Motor neuron (in vitro differentiated cells): ENCODE results near the gene CLBA1. TPM values are rescaled to one million over a fixed set of nuclear protein-coding genes. Genes with fewer than 3 reads are reported as not detected.

Experiments
- ATAC-seq, 8 experiments: fragments of 200-7000 bp; cut with Tn5 transposase; replicated peaks in 6 of 8; 2 replicates each; pipeline ENCODE4 v1.8.0; 2021; ENCODE audit warnings: mild to moderate bottlenecking in 8 of 8, moderate library complexity in 8 of 8
- H3K27ac ChIP-seq, 2 donors: fragments of 250-450 bp; sonication (Bioruptor Pico); 2 replicates each; pipeline ENCODE4 v1.9.0; 2021; ENCODE audit warnings: antibody characterized with exemption in 2 of 2, mild to moderate bottlenecking in 2 of 2, moderate library complexity in 1 of 2
- H3K4me1 ChIP-seq, 2 donors: fragments of 250-450 bp; sonication (Bioruptor Pico); replicated peaks in 1 of 2; 2 replicates each; pipeline ENCODE4 v1.6.1; 2021; ENCODE audit warnings: antibody characterized with exemption in 2 of 2, mild to moderate bottlenecking in 2 of 2, moderate library complexity in 1 of 2
- H3K4me3 ChIP-seq, 5 donors: fragments of 250-450 bp; sonication (Bioruptor Pico); 2 replicates each; pipeline ENCODE4 v1.9.0; 2021; ENCODE audit warnings: antibody characterized with exemption in 5 of 5, mild to moderate bottlenecking in 5 of 5, moderate library complexity in 4 of 5
- WGBS, 10 experiments: fragments of 450-650 bp; shearing (Covaris generic); methylation state at CpG; one replicate each; pipeline ENCODE4 v1.0.0; 2022; 5-methylcytosine and 5-hydroxymethylcytosine counted together
- in situ Hi-C, 9 experiments: fragments of 400-800 bp; cut with MboI; loops; one replicate each; pipeline ENCODE4 v1.15.0; 2021; ENCODE audit warnings: low sequenced_read_pairs in 9 of 9, low pct_unique_long_range_greater_than_20kb in 2 of 9; ENCODE audit not compliant: unreplicated experiment in 9 of 9
- total RNA-seq, 8 experiments: library from RNA; unstranded; fragments of 300-600 nt; gene quantifications; 2 replicates each; pipeline versions ENCODE4 v1.2.3 to v1.2.4, GENCODE V29; 2022

The CLBA1 gene
- 10 to 100 TPM; 10.0 to 22.2 (median 11.9) TPM for total RNA-seq

DNA sequence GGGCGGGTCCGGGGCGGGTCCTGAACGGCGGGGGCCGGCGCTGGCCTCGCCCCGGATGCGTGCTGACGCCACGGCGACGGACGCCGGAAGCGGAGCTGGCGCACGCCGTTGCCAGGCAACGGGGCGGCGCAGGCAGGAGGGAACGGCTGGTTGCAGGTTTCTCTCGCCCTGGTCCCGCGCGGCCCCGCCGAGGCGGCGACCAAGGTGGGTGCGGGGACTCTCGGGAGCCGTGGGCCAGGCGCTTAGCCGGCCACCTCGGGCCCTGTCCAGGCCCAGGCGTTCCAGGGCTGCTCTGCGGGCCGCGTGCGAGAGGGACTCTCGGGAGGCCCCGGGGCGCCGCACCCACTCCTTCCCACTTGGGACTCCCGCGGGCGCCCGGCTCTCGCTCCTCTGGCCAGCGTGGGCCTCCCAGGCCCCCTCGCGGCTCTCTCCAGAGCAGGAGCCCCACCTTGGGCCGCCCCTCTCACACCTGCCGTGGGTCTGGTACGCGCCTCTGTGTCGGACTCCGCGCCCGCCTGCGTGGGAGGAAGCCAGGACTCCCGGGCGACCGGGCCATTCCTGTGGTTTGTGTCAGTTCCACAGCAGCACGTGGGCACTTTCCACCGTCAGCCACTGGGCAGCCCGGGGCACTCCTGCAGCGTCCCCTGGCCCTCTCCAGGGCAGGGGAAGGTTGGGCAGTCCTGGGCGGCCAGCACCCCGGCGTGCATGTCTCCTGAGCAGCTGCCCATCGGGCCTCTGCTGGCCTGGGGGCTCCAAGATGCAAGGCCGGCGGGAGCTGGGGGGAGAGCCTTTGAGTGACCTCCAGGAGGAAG, at the start of gene CLBA1:
CLBA1 (plus strand) TSS at position 114 of the 812 bp plus-strand sequence; CDS start at position 758, 644 bp downstream.
- in situ Hi-C loops: no loop called here
- ATAC-seq: peak; percentile 89 to 97 (median 93)
- 0 to 35% (median 3%) methylated on average over 1 to 4 of the region's 77 CpGs; no CpG with 5 or more reads in 4 of the 10 experiments for whole genome bisulfite sequencing, 10 experiments
- Histone ChIP-seq H3K4me3 (peak within 1 kb of the TSS; percentile 65 to 90 (median 79)), H3K27ac (peak within 1 kb of the TSS; percentile 64 to 73), H3K4me1 (peaks cover 14% of the 10 kb centered on the region in 2 donors)

DNA sequence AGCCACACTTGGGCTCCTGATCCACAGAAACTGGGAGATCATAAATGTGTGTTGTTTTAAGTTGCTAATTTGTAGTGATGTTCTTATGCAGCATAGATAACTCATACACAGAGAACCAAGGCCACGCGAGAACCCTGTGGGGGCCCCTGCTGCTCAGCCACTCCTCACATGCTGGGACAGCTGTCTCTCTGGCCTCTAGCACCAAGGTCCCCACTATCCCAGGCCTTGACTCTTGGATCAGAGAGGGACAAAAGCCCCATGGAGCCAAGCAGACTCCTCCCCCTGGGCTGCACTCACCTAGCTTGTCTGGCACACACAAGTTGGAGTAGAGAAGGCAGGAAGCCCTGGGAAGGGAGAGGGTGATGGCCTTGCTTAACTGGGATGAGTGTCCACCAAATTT, 49.6 kb upstream of the CLBA1 start:
- Histone ChIP-seq H3K27ac (no peak overlapping the region), H3K4me3 (no peak overlapping the region), H3K4me1 (peaks cover 3 to 5% of the 10 kb centered on the region in 2 donors)
- in situ Hi-C loops: no loop called here
- no peak for ATAC-seq
- WGBS, 10 experiments: 0 to 25% methylated on average over 1 to 2 of the region's 2 CpGs; no CpG with 5 or more reads in 8 of the 10 experiments

DNA sequence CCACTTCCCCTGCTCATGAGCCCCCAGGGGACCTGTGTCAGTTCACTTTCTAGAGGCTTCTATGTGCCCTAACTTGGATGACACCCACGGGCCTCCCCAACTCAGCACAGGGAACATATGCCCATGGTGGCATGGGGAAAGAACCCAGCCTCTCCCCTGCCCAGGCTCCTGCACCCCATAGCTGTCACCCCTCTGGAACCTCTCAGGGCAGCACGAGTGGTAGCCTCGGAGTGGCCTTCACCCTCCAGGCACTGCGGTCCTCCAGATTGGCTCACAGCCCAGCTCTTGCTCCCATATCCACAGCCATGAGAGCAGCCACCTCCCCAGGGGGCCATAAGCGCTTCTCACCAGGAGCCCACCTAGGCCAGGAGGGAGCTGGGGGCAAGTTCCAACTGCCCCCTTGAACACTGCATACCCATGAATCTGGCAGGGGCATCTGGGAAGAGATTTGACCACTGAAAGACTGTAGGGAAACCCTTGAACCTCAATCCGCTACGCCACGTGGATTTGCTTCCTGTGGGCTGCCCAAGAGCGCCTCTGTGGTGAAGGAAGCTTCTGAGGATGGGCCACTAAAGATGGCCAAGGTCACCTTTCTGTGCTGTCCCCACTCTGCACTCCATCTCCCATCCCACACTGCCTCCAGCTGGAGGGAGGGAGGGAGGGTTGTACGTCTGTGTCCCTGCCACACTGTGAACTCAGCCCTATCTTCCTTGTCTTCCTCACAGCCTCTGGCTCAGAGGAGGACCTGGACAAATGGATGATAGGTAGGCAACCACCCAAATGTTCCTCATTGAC, 49.0 kb upstream of the CLBA1 start:
- no peak overlapping the region for H3K4me3 ChIP-seq
- WGBS, 10 experiments: 63% methylated on average over 6 of the region's 10 CpGs; no CpG with 5 or more reads in 9 of the 10 experiments
- ATAC-seq: no peak
- H3K4me1 ChIP-seq: peaks cover 3 to 5% of the 10 kb centered on the region in 2 donors
- no peak overlapping the region for H3K27ac ChIP-seq
- in situ Hi-C loops: no loop called here

DNA sequence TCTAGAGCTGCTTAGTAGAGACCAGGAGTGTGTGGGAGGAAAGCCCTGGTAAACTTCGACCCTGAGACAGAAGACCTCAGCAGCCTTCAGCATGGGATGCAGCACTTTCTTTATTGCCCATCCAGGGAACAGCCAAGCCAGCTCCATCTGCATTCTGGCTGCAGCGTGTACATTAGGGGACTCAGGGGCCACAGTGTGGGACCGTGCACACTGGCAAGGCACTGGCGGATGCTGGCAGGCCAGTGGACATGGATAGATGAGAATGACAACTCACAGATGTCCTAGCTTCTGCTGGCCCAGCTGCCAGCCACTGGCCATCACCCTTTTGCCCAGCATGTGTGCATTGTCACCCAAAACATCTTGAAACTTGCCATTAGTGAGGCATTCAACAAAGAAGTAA, 48.4 kb upstream of the CLBA1 start:
- in situ Hi-C loops: no loop called here

DNA sequence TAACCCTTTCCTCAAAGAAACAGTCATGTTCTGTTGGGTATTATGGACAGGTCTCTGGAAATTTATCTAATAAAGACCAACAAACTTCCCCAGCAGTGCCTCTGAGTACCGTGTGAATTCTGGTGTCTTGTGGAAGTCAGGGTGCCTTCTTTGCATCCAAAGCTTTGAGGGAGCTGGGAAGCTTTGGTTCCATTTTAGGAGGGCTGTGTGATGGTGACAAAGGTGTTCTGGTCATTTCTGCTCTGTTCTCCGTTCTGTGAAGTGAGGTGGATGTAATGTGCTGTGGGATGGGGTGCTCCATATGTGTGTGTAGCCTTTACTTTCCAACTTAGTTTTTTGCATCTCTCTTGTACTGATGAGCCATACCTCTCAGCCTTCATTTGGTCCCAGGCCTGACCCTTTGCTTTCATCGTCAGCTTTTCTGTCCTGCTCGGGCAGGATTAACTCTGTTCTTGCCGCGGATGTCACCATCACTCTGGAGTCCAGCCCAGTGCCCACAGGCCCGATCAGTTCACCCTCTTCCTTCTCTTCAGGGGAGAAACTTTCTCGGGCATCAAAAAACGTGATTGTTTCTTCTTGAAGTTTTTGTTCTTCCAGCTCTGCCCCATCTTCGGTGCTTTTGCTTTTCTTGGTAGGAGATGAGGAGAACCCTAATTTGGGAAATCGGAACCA, 47.8 kb upstream of the CLBA1 start:
- no peak overlapping the region for H3K4me3 ChIP-seq
- WGBS, 10 experiments: 17 to 100% (median 59%) methylated on average over 1 to 11 of the region's 11 CpGs
- no peak overlapping the region for H3K27ac ChIP-seq
- in situ Hi-C loops: no loop called here
- no peak for ATAC-seq
- peaks cover 0 to 5% of the 10 kb centered on the region in 2 donors for H3K4me1 ChIP-seq

More for the DNA sequence above, 48.4 kb upstream of the CLBA1 start:
- no peak overlapping the region for H3K27ac ChIP-seq
- WGBS, 10 experiments: 72 to 92% (median 73%) methylated on average over 2 to 4 of the region's 4 CpGs; no CpG with 5 or more reads in 7 of the 10 experiments
- no peak overlapping the region for H3K4me3 ChIP-seq
- peaks cover 0 to 5% of the 10 kb centered on the region in 2 donors for H3K4me1 ChIP-seq
- ATAC-seq: no peak

DNA sequence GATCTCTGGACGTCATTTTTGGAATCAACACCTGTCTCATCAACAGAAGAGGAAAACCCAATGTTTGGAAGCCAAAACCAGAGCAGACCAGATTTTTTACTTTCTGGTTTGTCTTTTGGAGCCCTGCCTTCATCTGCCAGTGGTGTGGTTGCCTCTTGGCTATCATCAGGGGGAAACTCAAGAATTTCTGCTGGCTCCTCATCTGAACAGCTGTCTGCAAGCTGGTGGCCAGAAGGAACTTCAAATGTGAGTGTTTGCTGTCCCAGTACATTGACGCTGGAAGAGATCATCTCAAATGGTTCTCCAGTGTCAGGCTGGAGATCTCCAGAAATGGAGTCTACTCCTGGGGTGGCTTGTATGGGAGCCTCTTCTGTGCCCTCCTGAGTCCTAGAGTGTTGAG, 47.2 kb upstream of the CLBA1 start:
- Histone ChIP-seq H3K4me1 (peaks cover 0 to 5% of the 10 kb centered on the region in 2 donors), H3K4me3 (no peak overlapping the region), H3K27ac (no peak overlapping the region)
- ATAC-seq: no peak
- in situ Hi-C loops: no loop called here
- WGBS, 10 experiments: 0 to 72% (median 39%) methylated on average over 1 to 2 of the region's 2 CpGs; no CpG with 5 or more reads in 4 of the 10 experiments

DNA sequence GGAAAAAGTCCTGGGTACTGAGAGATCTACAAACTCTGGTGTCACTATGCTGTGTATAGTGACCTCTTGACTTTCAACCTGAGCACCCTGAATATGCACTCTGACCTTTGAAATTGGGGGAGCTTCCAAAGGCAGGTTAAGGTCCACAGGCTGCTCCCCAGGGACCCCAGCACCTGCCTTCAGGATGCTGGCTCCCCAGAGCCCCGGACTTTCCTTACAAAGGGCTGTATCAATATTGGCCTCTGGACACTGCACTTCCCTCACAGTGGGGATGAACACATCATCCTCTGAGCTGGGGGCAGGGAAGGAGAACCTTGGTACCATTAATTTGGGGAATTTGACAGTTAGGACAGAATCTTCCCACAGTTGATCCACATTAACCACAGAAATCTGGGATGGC, 46.6 kb upstream of the CLBA1 start:
- no peak for ATAC-seq
- H3K27ac ChIP-seq: no peak overlapping the region
- peaks cover 0 to 5% of the 10 kb centered on the region in 2 donors for H3K4me1 ChIP-seq
- 83 to 100% methylated on average over 1 of the region's 1 CpG; no CpG with 5 or more reads in 8 of the 10 experiments for WGBS, 10 experiments
- no peak overlapping the region for H3K4me3 ChIP-seq
- in situ Hi-C loops: no loop called here

DNA sequence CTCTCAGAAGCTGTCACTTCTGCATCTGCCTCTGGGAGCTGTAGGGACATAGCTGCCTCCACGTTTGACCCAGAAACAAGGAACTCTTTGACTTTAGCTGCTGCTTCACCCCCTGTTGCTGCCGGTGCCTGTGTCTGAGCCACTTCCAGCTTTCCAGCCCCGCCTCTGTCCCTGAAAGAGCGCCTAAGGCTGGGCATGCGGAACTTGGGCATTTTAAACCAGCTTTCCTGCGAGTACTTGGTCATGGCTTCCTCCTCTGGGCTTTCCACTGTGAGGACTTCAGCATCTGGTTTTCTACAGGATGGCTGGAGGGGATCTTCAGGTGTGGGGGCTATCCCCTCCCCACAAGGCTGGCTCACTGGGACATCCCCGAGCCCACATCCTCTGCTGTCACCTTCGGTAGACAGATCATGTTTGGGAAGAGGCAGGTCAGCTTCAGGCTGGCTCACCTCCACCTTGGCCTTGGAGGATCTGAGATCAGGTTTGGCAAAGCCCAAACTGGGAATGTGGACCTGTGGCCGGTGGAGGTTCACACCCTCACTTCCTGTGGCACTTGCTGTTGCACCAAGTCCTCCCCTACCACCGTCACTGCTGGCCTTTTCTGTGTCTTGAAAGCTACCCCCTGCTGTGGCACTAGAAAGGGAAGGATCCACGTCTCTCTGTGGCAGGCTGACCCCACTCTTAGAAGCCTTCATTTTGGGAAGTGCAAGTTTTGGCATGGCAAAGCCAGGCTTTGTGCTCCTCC, 45.8 kb upstream of the CLBA1 start:
- ATAC-seq: no peak
- Histone ChIP-seq H3K4me3 (no peak overlapping the region), H3K27ac (no peak overlapping the region), H3K4me1 (no peaks in the 10 kb centered on the region)
- in situ Hi-C loops: no loop called here
- WGBS, 10 experiments: 0 to 85% (median 25%) methylated on average over 1 to 4 of the region's 11 CpGs; no CpG with 5 or more reads in 3 of the 10 experiments

DNA sequence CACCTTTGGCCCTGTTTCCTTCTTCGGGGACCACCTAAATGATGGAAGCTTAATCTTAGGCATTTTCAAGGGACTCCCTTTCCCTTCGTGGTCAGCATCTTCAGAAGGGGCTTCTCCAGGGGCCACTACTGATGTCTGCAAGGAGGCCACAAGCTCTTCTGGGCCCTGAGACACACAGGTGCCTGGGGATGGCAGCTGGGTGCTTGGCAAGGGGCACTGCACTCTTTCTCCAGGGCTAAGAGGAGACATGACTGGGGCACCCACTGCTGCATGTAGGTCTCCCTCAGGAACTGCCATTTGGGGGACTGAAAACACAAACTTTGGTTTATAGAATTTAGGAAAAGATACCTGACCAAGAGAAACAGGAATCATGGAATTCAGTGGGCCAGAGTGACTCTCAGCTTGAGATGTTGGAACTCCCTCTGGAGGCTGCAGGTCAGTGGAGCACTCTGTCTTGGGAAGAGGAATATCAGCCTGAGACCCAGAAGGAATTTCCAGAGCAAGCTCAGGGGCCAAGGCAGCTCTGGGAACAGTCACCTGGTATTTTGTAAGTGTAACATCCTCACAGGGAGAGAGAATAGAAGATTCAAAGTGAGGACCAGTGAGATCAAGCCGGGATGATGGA, 45.0 kb upstream of the CLBA1 start:
- in situ Hi-C loops: no loop called here
- Histone ChIP-seq H3K27ac (no peak overlapping the region), H3K4me1 (no peaks in the 10 kb centered on the region), H3K4me3 (no peak overlapping the region)
- WGBS, 10 experiments: 25 to 60% (median 33%) methylated on average over 1 to 3 of the region's 3 CpGs; no CpG with 5 or more reads in 3 of the 10 experiments
- peak in 1 of 8 experiments; percentile 70 for ATAC-seq

DNA sequence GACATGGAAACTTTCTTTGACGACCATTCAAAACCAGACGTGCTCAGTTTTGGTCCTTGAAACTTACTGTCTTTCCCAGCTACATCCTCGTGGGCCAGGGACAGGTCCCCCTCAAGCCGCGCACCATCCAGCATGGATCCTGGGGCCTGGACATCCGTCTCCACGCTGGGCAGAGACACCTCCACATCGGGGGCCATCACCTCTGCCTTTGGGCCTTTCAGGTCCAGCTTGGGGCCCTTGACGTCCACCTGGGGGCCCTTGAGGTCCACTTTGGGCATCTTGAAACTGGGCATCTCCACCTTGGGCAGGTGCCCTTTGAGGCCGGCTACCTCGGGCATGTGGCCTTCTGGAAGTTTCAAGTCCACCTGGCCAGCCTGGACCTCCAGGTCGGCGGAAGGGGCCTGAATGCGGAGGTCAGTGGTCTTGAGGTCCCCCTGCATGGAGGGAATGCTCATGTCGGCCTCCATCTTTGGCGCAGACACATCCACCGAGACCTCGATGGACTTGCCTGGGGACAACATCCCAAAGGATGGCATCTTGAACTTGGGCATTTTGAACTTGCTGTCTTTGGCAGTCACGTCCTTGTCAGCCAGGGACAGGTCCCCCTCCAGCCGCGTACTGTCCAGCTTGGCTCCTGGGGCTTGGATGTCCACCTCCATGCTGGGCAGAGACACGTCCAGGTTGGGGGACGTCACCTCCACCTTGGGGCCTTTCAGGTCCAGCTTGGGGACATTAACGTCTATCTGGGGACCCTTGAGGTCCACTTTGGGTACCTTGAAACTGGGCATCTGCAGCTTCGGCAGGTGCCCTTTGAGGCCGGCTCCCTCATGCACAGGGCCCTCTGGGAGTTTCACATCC, 43.9 kb upstream of the CLBA1 start:
- no peak overlapping the region for H3K27ac ChIP-seq
- no peaks in the 10 kb centered on the region for H3K4me1 ChIP-seq
- WGBS, 10 experiments: 33 to 100% (median 80%) methylated on average over 1 to 9 of the region's 26 CpGs; no CpG with 5 or more reads in 4 of the 10 experiments
- ATAC-seq: no peak
- H3K4me3 ChIP-seq: no peak overlapping the region
- in situ Hi-C loops: no loop called here

DNA sequence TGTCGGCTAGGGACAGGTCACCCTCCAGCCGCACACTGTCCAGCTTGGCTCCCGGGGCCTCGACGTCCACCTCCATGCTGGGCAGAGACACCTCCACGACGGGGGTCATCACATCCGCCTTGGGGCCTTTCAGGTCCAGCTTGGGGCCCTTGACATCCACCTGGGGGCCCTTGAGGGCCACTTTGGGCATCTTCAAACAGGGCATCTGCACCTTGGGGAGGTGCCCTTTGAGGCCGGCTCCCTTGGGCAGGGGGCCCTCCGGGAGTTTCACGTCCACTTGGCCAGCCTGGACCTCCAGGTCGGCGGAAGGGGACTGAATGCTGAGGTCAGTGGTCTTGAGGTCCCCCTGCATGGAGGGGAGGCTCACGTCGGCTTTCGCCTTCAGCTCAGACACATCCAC, 43.0 kb upstream of the CLBA1 start:
- no peaks in the 10 kb centered on the region for H3K4me1 ChIP-seq
- H3K4me3 ChIP-seq: no peak overlapping the region
- in situ Hi-C loops: no loop called here
- no peak overlapping the region for H3K27ac ChIP-seq
- no peak for ATAC-seq
- WGBS, 10 experiments: 100% methylated on average over 1 to 3 of the region's 16 CpGs; no CpG with 5 or more reads in 8 of the 10 experiments
